MM.1S (cell line): ENCODE measurements around the gene NONO.
"Not testable (repeated sequence)": the region's sequence is repeated elsewhere in the genome, so short reads cannot be mapped to it uniquely, and the experiment has no call there.

Experiments
- DNase-seq: peaks from one replicate; pipeline ENCODE4 v3.0.0-alpha.2; 2015
- H2AFZ ChIP-seq: fragments of 300-600 bp; sonication (generic); 2 replicates; pipeline ENCODE4 v1.6.0; 2016; ENCODE audit warnings: antibody characterized with exemption, low read length
- H3F3A ChIP-seq: fragments of 300-600 bp; sonication (generic); 2 replicates; pipeline ENCODE4 v1.6.1; 2016; ENCODE audit warnings: mild to moderate bottlenecking, antibody characterized with exemption, low read length, moderate library complexity, mixed read lengths; ENCODE audit not compliant: insufficient read depth
- H3K27ac ChIP-seq: fragments of 300-600 bp; sonication (generic); 2 replicates; pipeline ENCODE4 v1.5.1; 2016; ENCODE audit warnings: mild to moderate bottlenecking, low read length
- H3K27me3 ChIP-seq: fragments of 300-600 bp; sonication (generic); replicated peaks from 2 replicates; pipeline ENCODE4 v1.6.0; 2016; ENCODE audit warnings: low read length; ENCODE audit not compliant: insufficient read depth
- H3K36me3 ChIP-seq: fragments of 300-600 bp; sonication (generic); replicated peaks from 2 replicates; pipeline ENCODE4 v1.6.1; 2016; ENCODE audit warnings: mild to moderate bottlenecking, low read length, mixed read lengths; ENCODE audit not compliant: insufficient read depth
- H3K4me1 ChIP-seq: fragments of 300-600 bp; sonication (generic); 2 replicates; pipeline ENCODE4 v1.6.1; 2016; ENCODE audit warnings: low read length, mixed read lengths
- H3K4me2 ChIP-seq: fragments of 300-600 bp; sonication (generic); 2 replicates; pipeline ENCODE4 v1.6.0; 2016; ENCODE audit warnings: low read depth, low read length
- H3K4me3 ChIP-seq: fragments of 300-600 bp; sonication (generic); 2 replicates; pipeline ENCODE4 v1.5.1; 2016; ENCODE audit warnings: low read length, mixed read lengths
- H3K79me2 ChIP-seq: fragments of 300-600 bp; sonication (generic); 2 replicates; pipeline ENCODE4 v1.6.1; 2016; ENCODE audit warnings: mixed run types, low read length, mixed read lengths
- H3K9ac ChIP-seq: fragments of 300-600 bp; sonication (generic); 2 replicates; pipeline ENCODE4 v1.6.1; 2016; ENCODE audit warnings: low read length, mixed read lengths
- H3K9me2 ChIP-seq: fragments of 300-600 bp; sonication (generic); replicated peaks from 2 replicates; pipeline ENCODE4 v1.6.1; 2016; ENCODE audit warnings: mild to moderate bottlenecking, low read length, mixed read lengths; ENCODE audit not compliant: insufficient read depth
- H3K9me3 ChIP-seq: fragments of 300-600 bp; sonication (generic); replicated peaks from 2 replicates; pipeline ENCODE4 v1.6.1; 2016; ENCODE audit warnings: mild to moderate bottlenecking, low read length, mixed read lengths; ENCODE audit not compliant: insufficient read depth
- H4K20me1 ChIP-seq: fragments of 300-600 bp; sonication (generic); 2 replicates; pipeline ENCODE4 v1.6.1; 2016; ENCODE audit warnings: mild to moderate bottlenecking, low read length, moderate library complexity, mixed read lengths; ENCODE audit not compliant: insufficient read depth
- CTCF ChIP-seq: fragments of 300-600 bp; sonication (generic); IDR thresholded peaks from 2 replicates; pipeline ENCODE4 v1.5.1; 2016; ENCODE audit warnings: antibody characterized with exemption, low read length, mixed read lengths
- EZH2 ChIP-seq: fragments of 300-600 bp; sonication (generic); optimal IDR thresholded peaks from 2 replicates; pipeline ENCODE3; 2017; ENCODE audit warnings: low read depth, mild to moderate bottlenecking, antibody characterized with exemption, low read length, mixed read lengths
- EZH2phosphoT487 ChIP-seq: fragments of 300-600 bp; sonication (generic); IDR thresholded peaks from 2 replicates; pipeline ENCODE4 v1.6.1; 2018; ENCODE audit warnings: antibody characterized with exemption, low read length

NONO gene

GRCh38 chrX:71292669-71293365 lies 9.4 kb downstream of the NONO start:
- no peak overlapping the region for H3K27ac ChIP-seq
- no peak overlapping the region for H3K4me2 ChIP-seq
- H3K9me2 ChIP-seq: no peaks in the 10 kb centered on the region
- H3F3A ChIP-seq: no peaks in the 10 kb centered on the region
- no peak for TF ChIP-seq EZH2phosphoT487
- TF ChIP-seq EZH2: no peak
- TF ChIP-seq CTCF: no peak
- no peaks in the 10 kb centered on the region for H3K4me1 ChIP-seq
- DNase-seq: no peak
- H3K79me2 ChIP-seq: peaks cover 51% of the 10 kb centered on the region
- H3K27me3 ChIP-seq: no peaks in the 10 kb centered on the region
- no peaks in the 10 kb centered on the region for H3K9me3 ChIP-seq
- peaks cover 3% of the 10 kb centered on the region; the same call in 1 of the 2 replicates for H3K36me3 ChIP-seq
- no peak overlapping the region for H3K4me3 ChIP-seq
- H3K9ac ChIP-seq: no peak overlapping the region
- H2AFZ ChIP-seq: no peak overlapping the region
- no peaks in the 10 kb centered on the region for H4K20me1 ChIP-seq

- no peak overlapping the region for H3K4me2 ChIP-seq
- peaks cover 16% of the 10 kb centered on the region; the same call in 1 of the 2 replicates for H3K79me2 ChIP-seq
- H4K20me1 ChIP-seq: no peaks in the 10 kb centered on the region
- no peaks in the 10 kb centered on the region for H3K9me2 ChIP-seq
- H3F3A ChIP-seq: peaks cover 4% of the 10 kb centered on the region; the same call in 1 of the 2 replicates
- H3K27me3 ChIP-seq: no peaks in the 10 kb centered on the region
- no peak for TF ChIP-seq EZH2phosphoT487
- H2AFZ ChIP-seq: no peak overlapping the region
- no peak overlapping the region for H3K4me3 ChIP-seq
- H3K27ac ChIP-seq: no peak overlapping the region
- DNase-seq: no peak
- H3K9me3 ChIP-seq: no peaks in the 10 kb centered on the region
- H3K4me1 ChIP-seq: no peaks in the 10 kb centered on the region
- H3K9ac ChIP-seq: no peak overlapping the region
- peaks cover 6% of the 10 kb centered on the region; the same call in 1 of the 2 replicates for H3K36me3 ChIP-seq
Measured at GRCh38 chrX:71296806-71297205, 13.4 kb downstream of the NONO start.

GRCh38 chrX:71298119-71298518 lies 14.7 kb downstream of the NONO start:
- Histone ChIP-seq H3K36me3 (peaks cover 6% of the 10 kb centered on the region; the same call in 1 of the 2 replicates), H3K4me1 (no peaks in the 10 kb centered on the region)
- no peak for TF ChIP-seq CTCF
- TF ChIP-seq EZH2phosphoT487: no peak
- TF ChIP-seq EZH2: no peak

GRCh38 chrX:71300064-71300463 lies 16.6 kb downstream of the NONO start:
- not testable (repeated sequence) for H3K4me3 ChIP-seq, H3K79me2 ChIP-seq, H3K4me2 ChIP-seq, H3K9me3 ChIP-seq, H3K4me1 ChIP-seq, H3K9ac ChIP-seq, H4K20me1 ChIP-seq, H3K9me2 ChIP-seq, H2AFZ ChIP-seq, H3K27ac ChIP-seq, H3K36me3 ChIP-seq, DNase-seq, H3K27me3 ChIP-seq, H3F3A ChIP-seq

More at GRCh38 chrX:71298119-71298518, 14.7 kb downstream of the NONO start:
- Histone ChIP-seq H4K20me1 (no peaks in the 10 kb centered on the region), H3K27ac (no peak overlapping the region), H3K79me2 (peaks cover 6% of the 10 kb centered on the region; the same call in 1 of the 2 replicates), H3K9ac (no peak overlapping the region), H3K9me2 (no peaks in the 10 kb centered on the region), H3K27me3 (no peaks in the 10 kb centered on the region), H3K9me3 (no peaks in the 10 kb centered on the region), H2AFZ (no peak overlapping the region), H3K4me2 (no peak overlapping the region), H3F3A (peaks cover 4% of the 10 kb centered on the region; the same call in 1 of the 2 replicates), H3K4me3 (no peak overlapping the region)
- no peak for DNase-seq

- H3K27me3 ChIP-seq, H3K36me3 ChIP-seq: not testable (repeated sequence)
Measured at GRCh38 chrX:71300495-71300894, 17.1 kb downstream of the NONO start.

More at GRCh38 chrX:71300495-71300894, 17.1 kb downstream of the NONO start:
- H3K27ac ChIP-seq, H3K4me1 ChIP-seq, H4K20me1 ChIP-seq, H3K79me2 ChIP-seq, H3K4me3 ChIP-seq, H3K4me2 ChIP-seq, H3K9ac ChIP-seq, H3K9me2 ChIP-seq, H2AFZ ChIP-seq, H3F3A ChIP-seq, DNase-seq, H3K9me3 ChIP-seq: not testable (repeated sequence)
